ENCODE data around the gene FGFR3.

DNA sequence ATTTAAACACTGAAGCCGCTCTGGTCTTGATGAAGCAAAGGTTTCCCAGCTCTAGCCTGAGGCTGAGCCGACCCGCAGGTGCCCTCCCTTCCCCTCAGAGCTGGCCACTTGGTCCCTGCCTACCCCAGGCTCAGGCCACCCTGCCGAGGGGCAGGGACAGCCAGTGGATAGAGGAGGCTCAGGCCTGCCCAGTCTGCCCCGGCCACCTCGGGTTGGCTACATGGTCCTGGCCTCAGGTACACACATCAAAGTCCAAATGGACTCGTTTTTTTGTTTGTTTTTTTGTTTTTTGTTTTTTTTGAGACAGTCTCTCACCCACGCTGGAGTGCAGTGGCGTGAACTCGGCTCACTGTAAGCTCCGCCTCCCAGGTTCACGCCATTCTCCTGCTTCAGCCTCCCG, 47.9 kb upstream of the FGFR3 start:
- TF ChIP-seq POLR2A (IDR thresholded peaks at IDR 0.05; ENCODE audit: low read depth, low read length), result no peak
- TF ChIP-seq TAF1 (IDR thresholded peaks at IDR 0.05; ENCODE audit: borderline replicate concordance, low read depth, low read length), result no peak
- TF ChIP-seq POLR2AphosphoS5 (IDR thresholded peaks at IDR 0.05; ENCODE audit: low read depth, low read length), result no peak

All from GM12892 (cell line).